GM12873 (cell line): ENCODE data around the gene JUND.

ENCODE experiments used
- TF ChIP-seq, protein P1 (sequence below): IDR thresholded peaks from 2 replicates; pipeline ENCODE4 v1.5.1; 2012; ENCODE audit warnings: low read depth, mild to moderate bottlenecking, moderate library complexity, low read length, control low read depth; ENCODE audit not compliant: insufficient read depth; ENCODE audit errors: missing control alignments

Gene JUND

DNA sequence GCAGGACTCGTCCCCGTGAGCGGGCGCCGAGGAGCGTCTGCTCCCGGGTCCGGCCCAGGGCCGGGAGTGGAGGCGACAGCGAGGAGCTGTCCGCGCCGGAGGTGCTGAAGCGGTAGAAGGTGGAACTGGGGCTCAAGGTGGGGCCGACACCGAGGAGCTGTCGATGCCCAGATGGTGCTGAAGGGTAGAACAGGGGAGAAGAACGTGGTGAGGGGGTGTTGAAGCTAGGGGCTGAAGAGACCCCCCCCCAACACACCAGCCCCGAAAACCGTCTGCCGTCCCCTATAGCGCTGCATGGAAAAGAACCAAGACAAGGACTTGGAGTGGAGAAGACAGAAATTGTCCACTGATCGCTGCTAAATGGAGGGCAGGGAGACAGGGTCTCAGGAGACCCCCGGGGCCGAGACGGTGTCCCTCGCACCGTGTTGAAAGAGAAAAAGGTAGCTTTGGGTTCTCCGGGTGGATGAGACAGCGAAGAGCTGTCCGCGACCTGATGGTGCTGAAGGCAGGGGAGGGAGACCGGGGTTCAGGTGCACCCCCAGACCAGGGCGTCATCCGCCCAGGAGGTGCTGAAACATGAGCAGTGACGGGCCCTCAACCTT is 48.1 kb downstream of the JUND start:
- TF ChIP-seq, protein P1, sequence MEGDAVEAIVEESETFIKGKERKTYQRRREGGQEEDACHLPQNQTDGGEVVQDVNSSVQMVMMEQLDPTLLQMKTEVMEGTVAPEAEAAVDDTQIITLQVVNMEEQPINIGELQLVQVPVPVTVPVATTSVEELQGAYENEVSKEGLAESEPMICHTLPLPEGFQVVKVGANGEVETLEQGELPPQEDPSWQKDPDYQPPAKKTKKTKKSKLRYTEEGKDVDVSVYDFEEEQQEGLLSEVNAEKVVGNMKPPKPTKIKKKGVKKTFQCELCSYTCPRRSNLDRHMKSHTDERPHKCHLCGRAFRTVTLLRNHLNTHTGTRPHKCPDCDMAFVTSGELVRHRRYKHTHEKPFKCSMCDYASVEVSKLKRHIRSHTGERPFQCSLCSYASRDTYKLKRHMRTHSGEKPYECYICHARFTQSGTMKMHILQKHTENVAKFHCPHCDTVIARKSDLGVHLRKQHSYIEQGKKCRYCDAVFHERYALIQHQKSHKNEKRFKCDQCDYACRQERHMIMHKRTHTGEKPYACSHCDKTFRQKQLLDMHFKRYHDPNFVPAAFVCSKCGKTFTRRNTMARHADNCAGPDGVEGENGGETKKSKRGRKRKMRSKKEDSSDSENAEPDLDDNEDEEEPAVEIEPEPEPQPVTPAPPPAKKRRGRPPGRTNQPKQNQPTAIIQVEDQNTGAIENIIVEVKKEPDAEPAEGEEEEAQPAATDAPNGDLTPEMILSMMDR = no peak

DNA sequence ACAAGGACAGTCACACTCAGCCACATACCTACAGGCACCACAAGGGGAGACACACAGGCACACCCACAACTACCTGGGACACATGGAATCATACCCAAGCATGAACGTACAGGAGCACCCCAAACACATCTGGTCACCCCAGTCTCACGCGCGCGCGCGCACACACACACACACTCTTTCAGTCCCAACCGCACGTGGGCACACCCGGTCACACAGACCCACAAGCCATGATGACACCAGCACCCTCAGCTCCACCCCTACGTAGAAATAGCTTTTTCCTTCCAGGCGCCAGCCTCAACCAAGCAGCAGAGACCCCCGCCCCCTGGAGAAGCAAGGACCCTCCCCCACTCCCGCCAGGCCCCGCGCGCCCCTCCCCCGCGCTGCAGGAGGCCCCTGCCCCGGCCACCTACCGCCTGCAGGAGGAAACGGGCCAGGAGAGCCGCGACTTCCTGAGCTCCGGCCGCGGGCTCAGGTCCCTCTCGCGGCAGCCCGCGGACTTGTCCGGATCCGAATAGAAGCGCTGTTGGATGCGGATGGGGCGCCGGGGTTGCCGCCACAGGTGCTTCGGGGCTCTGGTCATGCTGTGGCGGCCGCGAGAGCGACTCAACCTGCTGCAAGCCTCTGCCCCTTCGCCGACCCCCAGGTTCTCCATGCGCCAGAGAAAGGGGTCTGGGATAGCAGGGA is 48.7 kb downstream of the JUND start:
- TF ChIP-seq, protein P1 = no peak

DNA sequence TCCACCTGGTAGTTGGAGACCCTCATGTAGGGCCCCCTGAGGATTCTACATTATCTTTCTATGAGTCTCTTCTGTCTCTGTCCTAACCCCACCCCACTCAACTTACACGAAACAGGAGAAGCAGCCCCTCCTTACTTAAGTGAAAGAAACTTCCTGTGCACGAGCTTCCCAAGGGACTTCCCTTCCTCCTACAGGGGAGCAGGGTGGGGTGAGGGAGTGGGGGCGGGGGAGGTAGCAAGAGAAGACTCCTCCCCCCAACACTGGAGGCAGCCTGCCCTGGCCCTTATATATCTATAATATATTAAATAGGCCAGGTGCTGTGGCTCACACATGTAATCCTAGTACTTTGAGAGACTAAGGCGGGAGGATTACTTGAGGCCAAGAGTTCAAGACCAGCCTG is 49.6 kb downstream of the JUND start:
- TF ChIP-seq, protein P1 = no peak

DNA sequence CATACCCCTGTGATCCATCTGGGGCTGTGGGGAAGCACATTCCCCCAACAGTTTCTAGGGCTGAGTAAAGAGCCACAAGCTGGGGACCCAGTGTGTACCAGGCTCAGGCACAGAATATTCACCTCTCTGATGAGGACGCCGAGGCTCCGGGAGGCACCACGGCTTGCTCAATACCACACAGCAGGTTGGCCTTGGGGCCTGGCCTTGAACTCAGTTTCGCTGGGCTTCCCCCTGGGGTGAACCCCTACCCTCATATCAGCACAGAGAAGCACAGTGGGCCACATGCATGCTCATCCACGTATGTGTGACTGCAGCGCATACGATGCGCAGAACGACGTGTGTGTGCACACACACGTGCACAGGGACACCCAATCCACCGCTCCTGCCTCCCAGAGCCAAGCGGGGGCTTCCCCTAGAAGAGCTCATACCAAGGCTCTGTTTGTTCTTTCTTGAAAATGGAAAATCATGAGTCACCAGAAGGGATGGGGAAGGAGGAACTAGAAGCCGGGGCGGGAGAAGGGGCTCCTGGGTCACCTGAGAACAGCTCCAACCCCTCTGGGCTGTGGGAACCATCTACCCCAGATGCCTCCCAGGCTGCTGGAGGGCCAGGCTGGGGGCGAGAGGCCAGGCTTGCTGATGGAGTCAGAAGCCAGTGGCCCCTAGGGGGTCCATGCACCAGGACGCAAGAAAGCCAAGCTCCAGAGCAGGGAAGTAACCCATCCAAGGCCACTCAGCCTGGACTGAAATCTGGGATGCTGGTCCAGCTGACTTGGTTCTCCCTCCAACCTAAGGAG is 50.3 kb downstream of the JUND start:
- TF ChIP-seq, protein P1 = no peak

DNA sequence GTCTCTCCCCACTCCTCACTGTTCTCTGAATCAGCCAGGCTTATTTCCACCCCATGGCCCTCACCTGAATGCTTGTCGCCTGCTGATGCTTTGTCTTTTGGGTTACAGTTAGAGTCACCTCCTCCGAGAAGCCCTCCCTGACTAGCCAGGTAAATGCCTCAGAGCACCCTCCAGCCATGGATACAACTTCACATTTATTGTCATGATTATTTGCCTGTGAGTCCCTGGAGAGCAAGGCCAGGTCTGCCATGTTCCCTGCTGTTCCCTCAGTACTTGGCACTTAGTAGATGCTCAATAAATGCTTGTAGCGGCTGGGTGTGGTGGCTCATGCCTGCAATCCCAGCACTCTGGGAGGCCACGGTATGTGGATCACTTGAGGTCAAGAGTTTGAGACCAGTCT is 51.5 kb downstream of the JUND start:
- TF ChIP-seq, protein P1 = no peak
